Stimulated activated CD8-positive, alpha-beta memory T cell treated with anti-CD3 and anti-CD28 coated beads, Interleukin-7, amount 100 ng/mL, for 1 hour (primary cell): Measurements from ENCODE around the gene BBX.

Source experiments
- DNase-seq, 2 donors: peaks; one replicate each; pipeline ENCODE4 v3.0.0-alpha.2; 2020; ENCODE audit warnings: low read depth in 2 of 2

BBX gene

GRCh38 chr3:107599772-107600145, 77.0 kb downstream of the BBX start:
- DNase-seq, result no peak

GRCh38 chr3:107600780-107601179, 78.0 kb downstream of the BBX start:
- no peak for DNase-seq

- DNase-seq, result no peak
Observed at GRCh38 chr3:107604057-107604822, 81.5 kb downstream of the BBX start.

- DNase-seq, result no peak
Observed at GRCh38 chr3:107611775-107612469, 89.2 kb downstream of the BBX start.

- DNase-seq, result no peak
Observed at GRCh38 chr3:107612664-107613084, 89.9 kb downstream of the BBX start.

- no peak for DNase-seq
Observed at GRCh38 chr3:107619549-107619948, 96.8 kb downstream of the BBX start.

GRCh38 chr3:107620534-107620933, 97.8 kb downstream of the BBX start:
- no peak for DNase-seq

DNA sequence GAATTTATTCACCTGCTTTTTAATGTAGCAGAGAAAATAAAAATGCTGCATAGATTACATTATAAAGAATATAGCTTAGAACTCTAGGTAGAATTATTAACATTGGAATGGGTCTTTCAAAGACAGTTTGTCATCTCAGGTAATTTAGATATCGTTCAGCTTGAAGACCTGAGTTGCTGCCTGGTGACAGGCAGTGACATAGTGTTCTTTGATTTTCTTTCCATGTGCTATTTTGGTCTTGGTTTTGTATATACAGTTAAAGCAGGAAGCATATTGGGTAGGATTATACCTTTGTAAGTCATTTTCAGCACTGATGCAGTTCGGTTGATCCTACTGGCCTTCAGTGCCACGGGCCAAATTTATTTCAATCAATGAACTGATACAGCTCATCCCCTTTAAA, 98.7 kb downstream of the BBX start:
- no peak for DNase-seq

- no peak for DNase-seq
Observed at GRCh38 chr3:107627962-107628542, 105.3 kb downstream of the BBX start.

DNA sequence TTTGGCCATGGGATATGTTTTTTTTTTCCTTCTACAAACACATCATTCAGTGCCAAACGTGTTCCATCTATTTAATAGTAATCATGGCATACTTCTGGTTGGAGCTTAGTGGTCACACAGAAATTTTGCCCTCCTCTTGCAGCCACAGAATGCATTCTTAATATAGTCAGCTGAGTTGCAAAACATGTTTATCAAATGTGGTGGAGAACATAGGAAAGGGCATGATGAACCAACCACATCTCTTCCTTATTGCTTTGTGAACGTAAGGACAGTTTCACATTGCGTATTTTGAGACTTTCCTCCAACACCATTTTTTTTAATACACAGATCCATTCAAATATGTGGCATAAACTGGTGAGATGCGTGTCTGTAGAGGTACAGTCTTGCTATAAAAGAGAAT, 106.8 kb downstream of the BBX start:
- no peak for DNase-seq

- DNase-seq, result no peak
Observed at GRCh38 chr3:107630779-107631178, 108.0 kb downstream of the BBX start.

GRCh38 chr3:107632576-107632975, 109.8 kb downstream of the BBX start:
- DNase-seq, result no peak

GRCh38 chr3:107633327-107634098, 110.8 kb downstream of the BBX start:
- no peak for DNase-seq

GRCh38 chr3:107634099-107634489, 111.3 kb downstream of the BBX start:
- no peak for DNase-seq

GRCh38 chr3:107637416-107638183, 114.8 kb downstream of the BBX start:
- no peak for DNase-seq

DNA sequence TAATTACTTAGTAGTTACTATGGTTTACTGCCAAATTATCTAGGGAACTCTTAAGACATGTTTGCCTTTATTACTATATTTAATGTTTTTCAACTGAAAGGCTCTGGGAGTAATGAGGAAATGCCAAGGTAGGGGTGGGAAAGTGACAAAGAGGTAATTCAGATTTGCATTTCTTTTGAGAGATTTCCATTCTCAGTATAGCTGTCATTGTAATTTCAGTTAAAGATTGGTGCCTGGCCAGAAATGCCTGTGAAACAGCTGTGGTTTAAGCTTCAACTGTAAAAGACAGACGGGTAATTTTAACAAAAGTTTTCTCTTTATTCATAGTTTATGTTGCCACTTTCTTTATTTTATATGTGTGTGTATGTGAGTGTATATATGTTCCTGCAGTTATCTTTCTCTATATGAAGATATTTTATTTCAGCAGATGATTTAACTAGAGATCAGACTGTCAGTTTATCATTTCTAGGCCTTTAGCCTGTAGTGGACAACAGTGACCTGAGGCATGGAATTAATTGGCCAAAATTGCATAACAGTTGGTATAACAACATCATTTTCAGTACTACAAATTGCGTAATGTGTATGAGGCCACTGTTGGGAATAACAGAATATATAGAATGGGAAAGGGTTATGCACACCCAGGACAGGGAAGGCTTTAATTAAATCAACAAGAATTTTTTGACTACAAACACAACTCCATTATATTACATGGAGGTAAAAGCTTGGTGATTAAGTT, 119.0 kb downstream of the BBX start:
- no peak for DNase-seq

GRCh38 chr3:107643038-107643883, 120.5 kb downstream of the BBX start:
- no peak for DNase-seq

- DNase-seq, result no peak
Observed at GRCh38 chr3:107644631-107645030, 121.9 kb downstream of the BBX start.

DNA sequence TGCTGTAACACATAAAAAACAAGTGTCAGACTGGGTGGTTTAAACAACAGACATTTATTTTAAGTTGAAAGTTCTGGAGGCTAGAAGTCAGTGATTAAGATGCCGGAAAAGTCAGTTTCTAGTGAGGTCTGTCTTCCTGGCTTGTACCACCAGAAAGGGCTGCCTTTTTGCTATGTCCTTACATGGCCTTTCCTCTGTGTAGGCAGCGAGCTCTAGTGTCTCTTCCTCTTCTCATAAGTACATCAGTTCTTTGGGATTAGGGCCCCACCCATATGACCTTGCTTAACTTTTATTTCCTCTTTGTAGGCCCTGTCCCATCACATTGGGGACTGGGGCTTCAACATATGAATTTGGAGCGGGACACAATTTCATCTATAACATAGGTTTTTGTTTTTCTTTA, 128.0 kb downstream of the BBX start:
- no peak for DNase-seq

- DNase-seq, result no peak
Observed at GRCh38 chr3:107651782-107652181, 129.0 kb downstream of the BBX start.
